ENCODE results near the gene EPS15. TPM values are rescaled to one million over a fixed set of nuclear protein-coding genes. Genes with fewer than 3 reads are reported as not detected.

Gene EPS15
- total and polyA plus RNA-seq, 2 of the 8 experiments (the other 6 are each of a cell fraction or from before 2014, with no cell fraction given), result 15.9 to 57.2 TPM

DNA sequence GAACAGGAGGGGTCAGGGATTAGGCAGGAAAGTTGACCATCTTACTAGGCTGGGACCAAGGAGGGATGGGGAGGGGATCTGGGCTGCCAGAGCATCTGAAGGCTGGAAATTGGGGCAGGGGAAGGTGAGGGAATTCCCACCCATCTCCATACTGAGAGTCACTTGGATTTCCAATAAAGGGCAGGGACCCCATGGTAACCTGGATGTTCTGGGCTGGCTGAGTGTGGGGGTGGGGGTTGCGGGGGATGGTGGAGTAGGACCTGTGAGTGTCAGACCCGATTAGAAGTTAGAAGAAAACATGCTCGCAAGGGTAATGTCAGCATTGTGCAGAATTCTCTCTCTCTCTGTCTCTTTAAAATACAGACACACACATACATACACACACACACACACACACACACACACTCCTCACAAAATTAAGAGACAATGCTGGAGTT, 40.0 kb upstream of the EPS15 start:
- H4K8ac ChIP-seq (ENCODE audit: extremely low read depth, insufficient read depth, low read length), result no peak overlapping the region
- no peak overlapping the region for H3K23ac ChIP-seq (ENCODE audit: insufficient read length)
- H3K4ac ChIP-seq (replicated peaks; ENCODE audit: insufficient read length, low read depth, low read length), result no peak overlapping the region
- H3K27me3 ChIP-seq (replicated peaks in 1 of 4; ENCODE audit: control insufficient read depth in 3 of 4, extremely low read depth in 1 of 4, insufficient read depth in 3 of 4, low read length in 3 of 4), result no peaks in the 10 kb centered on the region
- H2BK5ac ChIP-seq (ENCODE audit: low read depth, low read length), result peak overlapping the region; percentile 73
- no peaks in the 10 kb centered on the region for H3K36me3 ChIP-seq (ENCODE audit: control insufficient read depth in 2 of 4, insufficient read depth in 4 of 4, low read length in 3 of 4)
- no peak overlapping the region for H3K56ac ChIP-seq (replicated peaks; ENCODE audit: insufficient read length, low read depth, low read length)
- H2BK20ac ChIP-seq (ENCODE audit: low read length), result 0 out of 2 replicates have a peak overlapping the region, but pooled peaks have one; percentile 56
- H2BK15ac ChIP-seq (ENCODE audit: low read length), result no peak overlapping the region
- H4K91ac ChIP-seq (replicated peaks; ENCODE audit: insufficient read length, low read length), result peak overlapping the region; percentile 78
- no peaks in the 10 kb centered on the region for H3K9me3 ChIP-seq (ENCODE audit: insufficient read depth in 2 of 2, low read depth in 1 of 2, low read length in 1 of 2)
- TF ChIP-seq TAF7 (optimal IDR thresholded peaks at IDR 0.05; ENCODE audit: borderline replicate concordance, low read depth, low read length) (no peak), HDAC6 (IDR thresholded peaks at IDR 0.05; ENCODE audit: low read depth, low read length) (no peak), GTF2F1 (IDR thresholded peaks at IDR 0.05; ENCODE audit: borderline replicate concordance, low read depth, low read length) (no peak), YY1 (IDR thresholded peaks at IDR 0.05; ENCODE audit: low read depth, low read length) (no peak), NRF1 (IDR thresholded peaks at IDR 0.05; ENCODE audit: low read depth, low read length) (no peak), PHF8 (conservative IDR thresholded peaks at IDR 0.05; ENCODE audit: low read depth, low read length) (no peak)
- TF ChIP-seq, protein P1, sequence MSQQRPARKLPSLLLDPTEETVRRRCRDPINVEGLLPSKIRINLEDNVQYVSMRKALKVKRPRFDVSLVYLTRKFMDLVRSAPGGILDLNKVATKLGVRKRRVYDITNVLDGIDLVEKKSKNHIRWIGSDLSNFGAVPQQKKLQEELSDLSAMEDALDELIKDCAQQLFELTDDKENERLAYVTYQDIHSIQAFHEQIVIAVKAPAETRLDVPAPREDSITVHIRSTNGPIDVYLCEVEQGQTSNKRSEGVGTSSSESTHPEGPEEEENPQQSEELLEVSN (IDR thresholded peaks at IDR 0.05), result no peak
- TF ChIP-seq, protein P2, sequence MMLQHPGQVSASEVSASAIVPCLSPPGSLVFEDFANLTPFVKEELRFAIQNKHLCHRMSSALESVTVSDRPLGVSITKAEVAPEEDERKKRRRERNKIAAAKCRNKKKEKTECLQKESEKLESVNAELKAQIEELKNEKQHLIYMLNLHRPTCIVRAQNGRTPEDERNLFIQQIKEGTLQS (IDR thresholded peaks at IDR 0.05; ENCODE audit: insufficient read depth, low read depth, low read length), result no peak
- peaks cover 0 to 10% (median 3%) of the 10 kb centered on the region in 4 experiments; a peak in 4 of 7 replicates for H3K4me1 ChIP-seq (replicated peaks in 1 of 4; ENCODE audit: control insufficient read depth in 3 of 4, insufficient read depth in 4 of 4, low read length in 3 of 4)
- ChIA-PET POLR2A (ENCODE audit: partially characterized antibody) (no interaction called here), CTCF (ENCODE audit: partially characterized antibody) (no interaction called here)
- no peak overlapping the region for H2AK5ac ChIP-seq (ENCODE audit: low read depth, low read length)
- H3K23me2 ChIP-seq (ENCODE audit: low read depth, low read length), result peaks cover 2% of the 10 kb centered on the region; the same call in 1 of the 2 replicates
- H3K4me3 ChIP-seq (ENCODE audit: extremely low read depth in 1 of 4, insufficient read depth in 2 of 4, low read depth in 3 of 4, low read length in 4 of 4), result no peak overlapping the region
- no peaks in the 10 kb centered on the region for H3K79me1 ChIP-seq (ENCODE audit: low read depth, low read length)
- FAIRE-seq (no peak), DNase-seq (ENCODE audit: low read depth in 1 of 2, low spot score in 2 of 2) (no peak)
- H2BK120ac ChIP-seq (replicated peaks; ENCODE audit: low read depth, low read length), result no peak overlapping the region
- H4K20me1 ChIP-seq (replicated peaks in 1 of 2; ENCODE audit: control insufficient read depth in 1 of 2, insufficient read depth in 2 of 2, low read length in 2 of 2), result no peaks in the 10 kb centered on the region
- peak overlapping the region; percentile 72; the same call in 1 of the 2 replicates for H3K18ac ChIP-seq (ENCODE audit: extremely low read depth, low read length)
- peak overlapping the region; percentile 15 for H4K5ac ChIP-seq (ENCODE audit: insufficient read length, low read depth, low read length)
- H3K14ac ChIP-seq (ENCODE audit: insufficient read length), result no peak overlapping the region
- H2BK12ac ChIP-seq (ENCODE audit: low read depth, low read length), result peak overlapping the region; percentile 63; the same call in 1 of the 2 replicates
- H3K9ac ChIP-seq (replicated peaks in 1 of 4; ENCODE audit: extremely low read depth in 1 of 4, low read depth in 3 of 4, low read length in 3 of 4), result no peak overlapping the region
- no peak overlapping the region for H2AFZ ChIP-seq (ENCODE audit: low read length)
- no peak overlapping the region for H3K27ac ChIP-seq (ENCODE audit: low read depth, low read length)
- peak overlapping the region in 1 of 2 experiments; percentile 48; a peak in 2 of 4 replicates for H3K4me2 ChIP-seq (ENCODE audit: insufficient read depth in 1 of 2, low read depth in 2 of 2, low read length in 2 of 2)
- H3K79me2 ChIP-seq (ENCODE audit: control insufficient read depth in 1 of 2, insufficient read depth in 2 of 2, low read length in 2 of 2), result no peaks in the 10 kb centered on the region
- 76% methylated on average over 3 of the region's 3 CpGs; no CpG with 5 or more reads in 1 of the 2 experiments for WGBS, 2 experiments (ENCODE audit: extremely low coverage in 1 of 2, insufficient coverage in 1 of 2, insufficient read length in 1 of 2, insufficient replicate concordance in 2 of 2, low coverage in 1 of 2, low lambda C conversion rate in 2 of 2, missing lambda C conversion rate in 1 of 2)

Data from H1 (cell line).